NCI-H1694 treated with DMSO at 0.1 percent for 48 hours (cell line): ENCODE data around the gene KCTD2.
"Not testable (repeated sequence)": the region's sequence is repeated elsewhere in the genome, so short reads cannot be mapped to it uniquely, and the experiment has no call there.

Experiments
- DNase-seq: peaks from one replicate; lab custom pipeline; 2025; lab: John Stamatoyannopoulos, UW

Gene KCTD2

GRCh38 chr17:75051941-75052340 lies 4.9 kb downstream of the KCTD2 start:
- DNase-seq, result no peak

GRCh38 chr17:75059369-75060345 lies 12.6 kb downstream of the KCTD2 start:
- DNase-seq, result peak; percentile 78

GRCh38 chr17:75060434-75061054 lies 13.5 kb downstream of the KCTD2 start:
- DNase-seq, result no peak

- no peak for DNase-seq
Measured at GRCh38 chr17:75061055-75061438, 14.0 kb downstream of the KCTD2 start.

- no peak for DNase-seq
Measured at GRCh38 chr17:75061618-75062017, 14.6 kb downstream of the KCTD2 start.

- DNase-seq, result no peak
Measured at GRCh38 chr17:75063201-75063600, 16.2 kb downstream of the KCTD2 start.

- no peak for DNase-seq
Measured at GRCh38 chr17:75063626-75064025, 16.6 kb downstream of the KCTD2 start.

- DNase-seq, result no peak
Measured at GRCh38 chr17:75064040-75064439, 17.0 kb downstream of the KCTD2 start.

GRCh38 chr17:75064460-75064859 lies 17.4 kb downstream of the KCTD2 start:
- DNase-seq, result no peak

- no peak for DNase-seq
Measured at GRCh38 chr17:75064867-75065561, 18.0 kb downstream of the KCTD2 start.

- DNase-seq, result no peak
Measured at GRCh38 chr17:75065562-75066151, 18.6 kb downstream of the KCTD2 start.

- no peak for DNase-seq
Measured at GRCh38 chr17:75067856-75068255, 20.8 kb downstream of the KCTD2 start.

- DNase-seq, result no peak
Measured at GRCh38 chr17:75068750-75069149, 21.7 kb downstream of the KCTD2 start.

- DNase-seq, result no peak
Measured at GRCh38 chr17:75069783-75070182, 22.8 kb downstream of the KCTD2 start.

GRCh38 chr17:75071478-75072271 lies 24.6 kb downstream of the KCTD2 start:
- not testable (repeated sequence) for DNase-seq

GRCh38 chr17:75072909-75073308 lies 25.9 kb downstream of the KCTD2 start:
- not testable (repeated sequence) for DNase-seq

GRCh38 chr17:75073618-75074047 lies 26.6 kb downstream of the KCTD2 start:
- DNase-seq, result no peak

- no peak for DNase-seq
Measured at GRCh38 chr17:75074532-75074931, 27.5 kb downstream of the KCTD2 start.

GRCh38 chr17:75075597-75076336 lies 28.7 kb downstream of the KCTD2 start:
- no peak for DNase-seq

GRCh38 chr17:75077072-75077495 lies 30.1 kb downstream of the KCTD2 start:
- no peak for DNase-seq
